ENCODE measurements around the gene FAM83F.
"Not testable (repeated sequence)": the region's sequence is repeated elsewhere in the genome, so short reads cannot be mapped to it uniquely, and the experiment has no call there.

FAM83F gene

GRCh38 chr22:40024201-40025061, 29.7 kb downstream of the FAM83F start:
- Histone ChIP-seq H3K4me1 (ENCODE audit: insufficient read depth, poor library complexity, severe bottlenecking) (peaks cover 15% of the 10 kb centered on the region), H3K4me3 (ENCODE audit: severe bottlenecking) (no peak overlapping the region), H3K27ac (ENCODE audit: poor library complexity, severe bottlenecking) (no peak overlapping the region), H3K36me3 (ENCODE audit: low read depth) (peaks cover 22% of the 10 kb centered on the region), H3K27me3 (ENCODE audit: insufficient read depth, poor library complexity, severe bottlenecking) (no peaks in the 10 kb centered on the region), H3K9me3 (ENCODE audit: severe bottlenecking) (no peaks in the 10 kb centered on the region)
- ATAC-seq (ENCODE audit: low read depth) = peak; percentile 65
- DNase-seq (ENCODE audit: low spot score) = no peak
- peak; percentile 90 for TF ChIP-seq CTCF (IDR thresholded peaks at IDR 0.05; ENCODE audit: poor library complexity, severe bottlenecking)

GRCh38 chr22:40025062-40025379, 30.3 kb downstream of the FAM83F start:
- not testable (repeated sequence) for H3K9me3 ChIP-seq (ENCODE audit: severe bottlenecking); H3K4me3 ChIP-seq (ENCODE audit: severe bottlenecking); DNase-seq (ENCODE audit: low spot score); ATAC-seq (ENCODE audit: low read depth); H3K27ac ChIP-seq (ENCODE audit: poor library complexity, severe bottlenecking); H3K27me3 ChIP-seq (ENCODE audit: insufficient read depth, poor library complexity, severe bottlenecking)
- Histone ChIP-seq H3K4me1 (ENCODE audit: insufficient read depth, poor library complexity, severe bottlenecking) (peaks cover 12% of the 10 kb centered on the region), H3K36me3 (ENCODE audit: low read depth) (peaks cover 17% of the 10 kb centered on the region)
- TF ChIP-seq CTCF (IDR thresholded peaks at IDR 0.05; ENCODE audit: poor library complexity, severe bottlenecking) = peak; percentile 72

GRCh38 chr22:40025856-40026255, 31.1 kb downstream of the FAM83F start:
- no peak for DNase-seq (ENCODE audit: low spot score)
- Histone ChIP-seq H3K27ac (ENCODE audit: poor library complexity, severe bottlenecking) (no peak overlapping the region), H3K27me3 (ENCODE audit: insufficient read depth, poor library complexity, severe bottlenecking) (no peaks in the 10 kb centered on the region), H3K4me1 (ENCODE audit: insufficient read depth, poor library complexity, severe bottlenecking) (peaks cover 12% of the 10 kb centered on the region), H3K9me3 (ENCODE audit: severe bottlenecking) (no peaks in the 10 kb centered on the region), H3K4me3 (ENCODE audit: severe bottlenecking) (no peak overlapping the region), H3K36me3 (ENCODE audit: low read depth) (peaks cover 8% of the 10 kb centered on the region)
- no peak for ATAC-seq (ENCODE audit: low read depth)
- no peak for TF ChIP-seq CTCF (IDR thresholded peaks at IDR 0.05; ENCODE audit: poor library complexity, severe bottlenecking)

- ATAC-seq (ENCODE audit: low read depth) (no peak), DNase-seq (ENCODE audit: low spot score) (no peak)
- Histone ChIP-seq H3K4me1 (ENCODE audit: insufficient read depth, poor library complexity, severe bottlenecking) (peaks cover 12% of the 10 kb centered on the region), H3K27ac (ENCODE audit: poor library complexity, severe bottlenecking) (no peak overlapping the region), H3K9me3 (ENCODE audit: severe bottlenecking) (no peaks in the 10 kb centered on the region), H3K4me3 (ENCODE audit: severe bottlenecking) (no peak overlapping the region), H3K27me3 (ENCODE audit: insufficient read depth, poor library complexity, severe bottlenecking) (no peaks in the 10 kb centered on the region), H3K36me3 (ENCODE audit: low read depth) (0 out of 2 replicates have a peak, but pooled peaks cover 5% of the 10 kb centered on the region)
- no peak for TF ChIP-seq CTCF (IDR thresholded peaks at IDR 0.05; ENCODE audit: poor library complexity, severe bottlenecking)
Measured at GRCh38 chr22:40026641-40027040, 31.9 kb downstream of the FAM83F start.
